ENCODE measurements around the gene CACNA2D3.
A peak's percentile ranks its signal among the peaks of the same experiment; 100 is the strongest.

The CACNA2D3 gene

GRCh38 chr3:54120657-54121413 is 1.5 kb upstream of the CACNA2D3 start:
- Histone ChIP-seq H3K36me3 (ENCODE audit: insufficient read depth, low read length) (no peaks in the 10 kb centered on the region), H3K4me1 (ENCODE audit: insufficient read depth, low read length) (peaks cover 6% of the 10 kb centered on the region; the same call in 1 of the 2 replicates), H3K9me3 (ENCODE audit: control insufficient read depth, insufficient read depth, low read length) (peaks cover 4% of the 10 kb centered on the region; the same call in 1 of the 2 replicates), H3K9ac (ENCODE audit: low read depth, low read length) (peak overlapping the region; percentile 66)

GRCh38 chr3:54121414-54122323 is 683 bp upstream of the CACNA2D3 start:
- H3K9ac ChIP-seq (ENCODE audit: low read depth, low read length): peak overlapping the region; percentile 66
- no peaks in the 10 kb centered on the region for H3K9me3 ChIP-seq (ENCODE audit: control insufficient read depth, insufficient read depth, low read length)
- H3K4me1 ChIP-seq (ENCODE audit: insufficient read depth, low read length): peaks cover 6% of the 10 kb centered on the region; the same call in 1 of the 2 replicates
- H3K36me3 ChIP-seq (ENCODE audit: insufficient read depth, low read length): no peaks in the 10 kb centered on the region

GRCh38 chr3:54123003-54123775 is 837 bp downstream of the CACNA2D3 start:
- Histone ChIP-seq H3K9me3 (ENCODE audit: control insufficient read depth, insufficient read depth, low read length) (no peaks in the 10 kb centered on the region), H3K9ac (ENCODE audit: low read depth, low read length) (peak overlapping the region; percentile 47; the same call in 1 of the 2 replicates), H3K4me1 (ENCODE audit: insufficient read depth, low read length) (peaks cover 10% of the 10 kb centered on the region; the same call in 1 of the 2 replicates), H3K36me3 (ENCODE audit: insufficient read depth, low read length) (no peaks in the 10 kb centered on the region)

- Histone ChIP-seq H3K9ac (ENCODE audit: low read depth, low read length) (peak overlapping the region; percentile 47), H3K9me3 (ENCODE audit: control insufficient read depth, insufficient read depth, low read length) (no peaks in the 10 kb centered on the region), H3K4me1 (ENCODE audit: insufficient read depth, low read length) (peaks cover 10% of the 10 kb centered on the region; the same call in 1 of the 2 replicates), H3K36me3 (ENCODE audit: insufficient read depth, low read length) (no peaks in the 10 kb centered on the region)
These were observed 1.4 kb downstream of the CACNA2D3 start for GRCh38 chr3:54123776-54124196.

GRCh38 chr3:54125300-54125699 is 2.9 kb downstream of the CACNA2D3 start:
- H3K9me3 ChIP-seq (ENCODE audit: control insufficient read depth, insufficient read depth, low read length): no peaks in the 10 kb centered on the region
- peak overlapping the region; percentile 15; the same call in 1 of the 2 replicates for H3K9ac ChIP-seq (ENCODE audit: low read depth, low read length)
- H3K4me1 ChIP-seq (ENCODE audit: insufficient read depth, low read length): peaks cover 5% of the 10 kb centered on the region; the same call in 1 of the 2 replicates
- H3K36me3 ChIP-seq (ENCODE audit: insufficient read depth, low read length): no peaks in the 10 kb centered on the region

- Histone ChIP-seq H3K9ac (ENCODE audit: low read depth, low read length) (no peak overlapping the region), H3K4me1 (ENCODE audit: insufficient read depth, low read length) (peaks cover 4% of the 10 kb centered on the region), H3K36me3 (ENCODE audit: insufficient read depth, low read length) (no peaks in the 10 kb centered on the region), H3K9me3 (ENCODE audit: control insufficient read depth, insufficient read depth, low read length) (no peaks in the 10 kb centered on the region)
These were observed 4.2 kb downstream of the CACNA2D3 start for GRCh38 chr3:54126551-54126950.

GRCh38 chr3:54127499-54128056 is 5.2 kb downstream of the CACNA2D3 start:
- Histone ChIP-seq H3K36me3 (ENCODE audit: insufficient read depth, low read length) (no peaks in the 10 kb centered on the region), H3K4me1 (ENCODE audit: insufficient read depth, low read length) (peaks cover 12% of the 10 kb centered on the region)

GRCh38 chr3:54131026-54131605 is 8.8 kb downstream of the CACNA2D3 start:
- Histone ChIP-seq H3K36me3 (ENCODE audit: insufficient read depth, low read length) (no peaks in the 10 kb centered on the region), H3K4me1 (ENCODE audit: insufficient read depth, low read length) (peaks cover 45% of the 10 kb centered on the region), H3K9me3 (ENCODE audit: control insufficient read depth, insufficient read depth, low read length) (no peaks in the 10 kb centered on the region), H3K9ac (ENCODE audit: low read depth, low read length) (no peak overlapping the region)

More at GRCh38 chr3:54127499-54128056, 5.2 kb downstream of the CACNA2D3 start:
- Histone ChIP-seq H3K9ac (ENCODE audit: low read depth, low read length) (no peak overlapping the region), H3K9me3 (ENCODE audit: control insufficient read depth, insufficient read depth, low read length) (no peaks in the 10 kb centered on the region)

GRCh38 chr3:54131890-54132289 is 9.5 kb downstream of the CACNA2D3 start:
- no peaks in the 10 kb centered on the region for H3K9me3 ChIP-seq (ENCODE audit: control insufficient read depth, insufficient read depth, low read length)
- H3K9ac ChIP-seq (ENCODE audit: low read depth, low read length): no peak overlapping the region
- H3K36me3 ChIP-seq (ENCODE audit: insufficient read depth, low read length): no peaks in the 10 kb centered on the region
- peaks cover 49% of the 10 kb centered on the region for H3K4me1 ChIP-seq (ENCODE audit: insufficient read depth, low read length)

GRCh38 chr3:54132685-54133084 is 10.3 kb downstream of the CACNA2D3 start:
- peaks cover 46% of the 10 kb centered on the region for H3K4me1 ChIP-seq (ENCODE audit: insufficient read depth, low read length)
- H3K9me3 ChIP-seq (ENCODE audit: control insufficient read depth, insufficient read depth, low read length): no peaks in the 10 kb centered on the region
- H3K36me3 ChIP-seq (ENCODE audit: insufficient read depth, low read length): no peaks in the 10 kb centered on the region
- H3K9ac ChIP-seq (ENCODE audit: low read depth, low read length): no peak overlapping the region

GRCh38 chr3:54133196-54133595 is 10.8 kb downstream of the CACNA2D3 start:
- H3K9me3 ChIP-seq (ENCODE audit: control insufficient read depth, insufficient read depth, low read length): no peaks in the 10 kb centered on the region
- no peaks in the 10 kb centered on the region for H3K36me3 ChIP-seq (ENCODE audit: insufficient read depth, low read length)
- no peak overlapping the region for H3K9ac ChIP-seq (ENCODE audit: low read depth, low read length)
- peaks cover 46% of the 10 kb centered on the region for H3K4me1 ChIP-seq (ENCODE audit: insufficient read depth, low read length)

- H3K9me3 ChIP-seq (ENCODE audit: control insufficient read depth, insufficient read depth, low read length): no peaks in the 10 kb centered on the region
- H3K4me1 ChIP-seq (ENCODE audit: insufficient read depth, low read length): peaks cover 46% of the 10 kb centered on the region
- H3K9ac ChIP-seq (ENCODE audit: low read depth, low read length): no peak overlapping the region
- H3K36me3 ChIP-seq (ENCODE audit: insufficient read depth, low read length): no peaks in the 10 kb centered on the region
These were observed 11.8 kb downstream of the CACNA2D3 start for GRCh38 chr3:54134155-54134554.

- Histone ChIP-seq H3K4me1 (ENCODE audit: insufficient read depth, low read length) (peaks cover 46% of the 10 kb centered on the region), H3K36me3 (ENCODE audit: insufficient read depth, low read length) (no peaks in the 10 kb centered on the region), H3K9ac (ENCODE audit: low read depth, low read length) (no peak overlapping the region), H3K9me3 (ENCODE audit: control insufficient read depth, insufficient read depth, low read length) (no peaks in the 10 kb centered on the region)
These were observed 12.4 kb downstream of the CACNA2D3 start for GRCh38 chr3:54134713-54135112.
